Liver (tissue), 9 donors: ENCODE data around the gene MBP. TPM values are rescaled to one million over a fixed set of nuclear protein-coding genes. Genes with fewer than 3 reads are reported as not detected.

Experiments used
- DNase-seq: peaks from one replicate; pipeline ENCODE4 v3.0.0-alpha.2; 2017; ENCODE audit warnings: low spot score
- H3K27ac ChIP-seq, 2 donors: one replicate each; pipeline ENCODE4 v1.7.0; 2013; ENCODE audit warnings: inconsistent platforms in 2 of 2, low read length in 2 of 2, control low read depth in 1 of 2, low read depth in 1 of 2, mild to moderate bottlenecking in 1 of 2
- H3K27me3 ChIP-seq, 4 donors: one replicate each; pipeline versions ENCODE4 v1.6.1 to v1.7.0; 2013; ENCODE audit warnings: low read length in 3 of 4, inconsistent platforms in 1 of 4, mild to moderate bottlenecking in 1 of 4, moderate library complexity in 1 of 4; ENCODE audit not compliant: control insufficient read depth in 4 of 4, insufficient read depth in 4 of 4
- H3K36me3 ChIP-seq, 4 donors: one replicate each; pipeline versions ENCODE4 v1.6.1 to v1.7.0; 2013; ENCODE audit warnings: low read length in 3 of 4, mild to moderate bottlenecking in 3 of 4, low read depth in 1 of 4, moderate library complexity in 1 of 4; ENCODE audit not compliant: control insufficient read depth in 4 of 4, insufficient read depth in 3 of 4
- H3K4me1 ChIP-seq, 4 donors: one replicate each; pipeline versions ENCODE4 v1.6.1 to v1.7.0; 2013; ENCODE audit warnings: low read length in 3 of 4, mild to moderate bottlenecking in 3 of 4, moderate library complexity in 1 of 4; ENCODE audit not compliant: control insufficient read depth in 4 of 4, insufficient read depth in 4 of 4
- H3K4me3 ChIP-seq, 3 donors: one replicate each; pipeline versions ENCODE4 v1.6.1 to v1.7.0; 2013; ENCODE audit warnings: low read length in 3 of 3, control low read depth in 1 of 3, low read depth in 1 of 3, mild to moderate bottlenecking in 1 of 3
- H3K9ac ChIP-seq, 2 donors: one replicate each; pipeline ENCODE4 v1.7.0; 2013; ENCODE audit warnings: low read length in 2 of 2, mild to moderate bottlenecking in 2 of 2, moderate library complexity in 2 of 2, control low read depth in 1 of 2, low read depth in 1 of 2
- H3K9me3 ChIP-seq, 4 donors: one replicate each; pipeline versions ENCODE4 v1.6.1 to v1.7.0; 2013; ENCODE audit warnings: low read length in 3 of 4; ENCODE audit not compliant: control insufficient read depth in 4 of 4
- ATF3 ChIP-seq: IDR thresholded peaks from 2 replicates; pipeline ENCODE4 v1.6.1; 2016; ENCODE audit warnings: antibody characterized with exemption
- CTCF ChIP-seq: fragments of 150-350 bp; IDR thresholded peaks from 2 replicates; pipeline ENCODE4 v1.5.1; 2017; ENCODE audit warnings: improper control_type of control experiment, low read depth, low read length; ENCODE audit not compliant: missing input control
- EGR1 ChIP-seq, 2 donors: IDR thresholded peaks; 2 replicates each; pipeline ENCODE4 v1.6.1; 2016 to 2018; ENCODE audit warnings: antibody characterized with exemption in 2 of 2, low read depth in 2 of 2
- FOXA1 ChIP-seq: IDR thresholded peaks from 2 replicates; pipeline ENCODE4 v1.6.1; 2016; ENCODE audit warnings: antibody characterized with exemption
- GABPA ChIP-seq, 2 donors: IDR thresholded peaks in 1 of 2; conservative IDR thresholded peaks in 1 of 2; 2 replicates each; pipeline ENCODE4 v1.6.1; 2016; ENCODE audit warnings: antibody characterized with exemption in 2 of 2, mild to moderate bottlenecking in 1 of 2, moderate library complexity in 1 of 2
- HNF4A ChIP-seq, 2 donors: conservative IDR thresholded peaks; 2 replicates each; pipeline ENCODE4 v1.6.1; 2016; ENCODE audit warnings: antibody characterized with exemption in 2 of 2, mild to moderate bottlenecking in 2 of 2
- JUND ChIP-seq, 2 donors: IDR thresholded peaks; 2 replicates each; pipeline ENCODE4 v1.6.1; 2016; ENCODE audit warnings: antibody characterized with exemption in 2 of 2
- MAX ChIP-seq: IDR thresholded peaks from 2 replicates; pipeline ENCODE4 v1.6.1; 2016; ENCODE audit warnings: antibody characterized with exemption
- NR2F2 ChIP-seq: IDR thresholded peaks from 2 replicates; pipeline ENCODE4 v1.6.1; 2016; ENCODE audit warnings: antibody characterized with exemption
- REST ChIP-seq: IDR thresholded peaks from 2 replicates; pipeline ENCODE4 v1.6.1; 2016; ENCODE audit warnings: antibody characterized with exemption, mild to moderate bottlenecking
- SP1 ChIP-seq: IDR thresholded peaks from 2 replicates; pipeline ENCODE4 v1.6.1; 2018; ENCODE audit warnings: antibody characterized with exemption, mild to moderate bottlenecking
- TAF1 ChIP-seq: conservative IDR thresholded peaks from 2 replicates; pipeline ENCODE4 v1.6.1; 2016; ENCODE audit warnings: antibody characterized with exemption, mild to moderate bottlenecking
- WGBS: extraction: QIAGEN DNeasy Blood & Tissue Kit; methylation state at CpG from one replicate; pipeline ENCODE4 v1.1.7; 2013; 5-methylcytosine and 5-hydroxymethylcytosine counted together
- polyA plus RNA-seq, 2 donors: library from polyadenylated mRNA; stranded (reverse) in 1 of 2; unstranded in 1 of 2; fragments of 200-250 nt in 1 of 2; fragments of >200 nt in 1 of 2; fragmentation: Nextera tagmentation in 1 of 2; extraction: Ambion mirVana in 1 of 2; gene quantifications; one replicate each; pipeline versions ENCODE4 v1.2.1 to v1.2.3, GENCODE V29; 2013 to 2015
- total RNA-seq, 2 donors: library from RNA; depleted of rRNA; stranded (reverse); fragments of >200 nt; gene quantifications; one replicate each; pipeline ENCODE4 v1.2.3, GENCODE V29; 2014
- donor health status: healthy.
- donor health status: healthy.
- donor health status: healthy.
- donor health status: healthy.
- donor health status: healthy.

Gene MBP
- total and polyA plus RNA-seq, 4 donors: 9.7 to 23.3 (median 17.7) TPM

GRCh38 chr18:76999077-76999476 lies 133.5 kb downstream of the MBP start (continued):
- TF ChIP-seq ATF3: no peak
- TF ChIP-seq EGR1 (IDR thresholded peaks at IDR 0.05; ENCODE audit: low read depth in 2 of 2): no peak

GRCh38 chr18:76997951-76998808 lies 134.4 kb downstream of the MBP start:
- Histone ChIP-seq H3K9ac (no peak overlapping the region), H3K36me3 (no peaks in the 10 kb centered on the region), H3K27ac (no peak overlapping the region), H3K9me3 (no peaks in the 10 kb centered on the region), H3K4me3 (no peak overlapping the region), H3K27me3 (no peaks in the 10 kb centered on the region), H3K4me1 (peaks cover 0 to 2% (median 0%) of the 10 kb centered on the region in 4 donors)
- DNase-seq: no peak
- TF ChIP-seq NR2F2: no peak
- TF ChIP-seq REST: no peak
- no peak for TF ChIP-seq ATF3
- TF ChIP-seq EGR1 (IDR thresholded peaks at IDR 0.05; ENCODE audit: low read depth in 2 of 2): no peak
- no peak for TF ChIP-seq GABPA (IDR thresholded peaks at IDR 0.05 in 1 of 2, conservative IDR thresholded peaks at IDR 0.05 in 1 of 2)
- TF ChIP-seq SP1: no peak
- TF ChIP-seq JUND (IDR thresholded peaks at IDR 0.05): no peak
- TF ChIP-seq TAF1: no peak
- no peak for TF ChIP-seq HNF4A (conservative IDR thresholded peaks at IDR 0.05)
- WGBS: 92% methylated on average over 38 of the region's 38 CpGs

- no peak overlapping the region for H3K27ac ChIP-seq
- TF ChIP-seq MAX: no peak
- TF ChIP-seq CTCF: no peak
- TF ChIP-seq FOXA1: no peak
- H3K36me3 ChIP-seq: no peaks in the 10 kb centered on the region
- no peaks in the 10 kb centered on the region for H3K27me3 ChIP-seq
- H3K9ac ChIP-seq: no peak overlapping the region
- 93% methylated on average over 7 of the region's 7 CpGs for WGBS
- H3K9me3 ChIP-seq: no peaks in the 10 kb centered on the region
- H3K4me3 ChIP-seq: no peak overlapping the region
- peaks cover 0 to 2% (median 0%) of the 10 kb centered on the region in 4 donors for H3K4me1 ChIP-seq
- no peak for DNase-seq
Measured at GRCh38 chr18:76996429-76996828, 136.2 kb downstream of the MBP start.
